SU-DHL-6 (cell line): ENCODE results near the gene ZFR2.

Experiments used
- CTCF ChIP-seq: fragments of 200-600 bp; sonication (generic); IDR thresholded peaks from one replicate; pipeline ENCODE4 v1.5.1; 2017; ENCODE audit warnings: antibody characterized with exemption, mild to moderate bottlenecking, low read length, moderate library complexity; ENCODE audit not compliant: insufficient read depth, poor library complexity, severe bottlenecking
- EZH2phosphoT487 ChIP-seq: fragments of 200-600 bp; sonication (generic), shearing (Covaris generic); conservative IDR thresholded peaks from 2 replicates; pipeline ENCODE4 v1.6.1; 2018; ENCODE audit warnings: mild to moderate bottlenecking, antibody characterized with exemption, low read length, moderate library complexity, mixed read lengths

- TF ChIP-seq EZH2phosphoT487 = no peak
- TF ChIP-seq CTCF = no peak
Observed at GRCh38 chr19:3825286-3825956, 43.4 kb downstream of the ZFR2 start.
